ENCODE data around the gene PRR9. TPM values are rescaled to one million over a fixed set of nuclear protein-coding genes. Genes with fewer than 3 reads are reported as not detected.

The PRR9 gene
- total RNA-seq, 1 experiment from 2014 or later: not detected

- no peaks in the 10 kb centered on the region for H3K36me3 ChIP-seq (ENCODE audit: low read depth)
- CTCF ChIA-PET: no interaction called here
- intact Hi-C loops (cut with micrococcal nuclease; ENCODE audit: unreplicated experiment): no loop called here
These were observed 14.0 kb downstream of the PRR9 start for GRCh38 chr1:153231363-153231762.

GRCh38 chr1:153231785-153232184 is 14.4 kb downstream of the PRR9 start:
- H3K27ac ChIP-seq: no peak overlapping the region
- H3K4me3 ChIP-seq: no peak overlapping the region
- no peak overlapping the region for H3K4me2 ChIP-seq
- H3K79me2 ChIP-seq (ENCODE audit: low read depth): no peaks in the 10 kb centered on the region
- POLR2A ChIA-PET (ENCODE audit: unreplicated experiment): no interaction called here
- no peaks in the 10 kb centered on the region for H4K20me1 ChIP-seq (ENCODE audit: insufficient read depth)
- no TSS peak for BruUV-seq (replicated peaks)
- H3K4me1 ChIP-seq (replicated peaks; ENCODE audit: insufficient read depth): no peaks in the 10 kb centered on the region
- peaks cover 17% of the 10 kb centered on the region; the same call in 1 of the 2 replicates for H3K27me3 ChIP-seq (ENCODE audit: insufficient read depth, low read depth)
- DNase-seq: no peak
- intact Hi-C loops (cut with micrococcal nuclease; ENCODE audit: unreplicated experiment): no loop called here
- no peak overlapping the region for H2AFZ ChIP-seq
- no peaks in the 10 kb centered on the region for H3K36me3 ChIP-seq (ENCODE audit: low read depth)
- CTCF ChIA-PET: no interaction called here
- no peaks in the 10 kb centered on the region for H3K9me2 ChIP-seq (ENCODE audit: insufficient read depth)
- no peaks in the 10 kb centered on the region for H3K9me3 ChIP-seq (ENCODE audit: insufficient read depth, low read depth)
- no peak for TF ChIP-seq CTCF (conservative IDR thresholded peaks at IDR 0.05)
- TF ChIP-seq EZH2 (IDR thresholded peaks at IDR 0.05; ENCODE audit: low read depth): no peak
- no peaks in the 10 kb centered on the region for H3F3A ChIP-seq (ENCODE audit: insufficient read depth, low read depth)

More at GRCh38 chr1:153231363-153231762, 14.0 kb downstream of the PRR9 start:
- BruUV-seq (replicated peaks): no TSS peak
- Histone ChIP-seq H3F3A (ENCODE audit: insufficient read depth, low read depth) (no peaks in the 10 kb centered on the region), H3K9me3 (ENCODE audit: insufficient read depth, low read depth) (no peaks in the 10 kb centered on the region), H3K4me1 (replicated peaks; ENCODE audit: insufficient read depth) (no peaks in the 10 kb centered on the region), H4K20me1 (ENCODE audit: insufficient read depth) (no peaks in the 10 kb centered on the region), H2AFZ (no peak overlapping the region), H3K27me3 (ENCODE audit: insufficient read depth, low read depth) (peaks cover 18% of the 10 kb centered on the region; the same call in 1 of the 2 replicates), H3K79me2 (ENCODE audit: low read depth) (no peaks in the 10 kb centered on the region), H3K4me2 (no peak overlapping the region), H3K4me3 (no peak overlapping the region), H3K9me2 (ENCODE audit: insufficient read depth) (no peaks in the 10 kb centered on the region), H3K27ac (no peak overlapping the region)
- DNase-seq: no peak
- TF ChIP-seq EZH2 (IDR thresholded peaks at IDR 0.05; ENCODE audit: low read depth) (no peak), CTCF (conservative IDR thresholded peaks at IDR 0.05) (no peak)
- POLR2A ChIA-PET (ENCODE audit: unreplicated experiment): no interaction called here

GRCh38 chr1:153232553-153232952 is 15.2 kb downstream of the PRR9 start:
- POLR2A ChIA-PET (ENCODE audit: unreplicated experiment): no interaction called here
- BruUV-seq (replicated peaks): no TSS peak
- no peak overlapping the region for H2AFZ ChIP-seq

More at GRCh38 chr1:153232553-153232952, 15.2 kb downstream of the PRR9 start:
- Histone ChIP-seq H4K20me1 (ENCODE audit: insufficient read depth) (no peaks in the 10 kb centered on the region), H3K9me3 (ENCODE audit: insufficient read depth, low read depth) (no peaks in the 10 kb centered on the region), H3F3A (ENCODE audit: insufficient read depth, low read depth) (no peaks in the 10 kb centered on the region), H3K36me3 (ENCODE audit: low read depth) (no peaks in the 10 kb centered on the region), H3K4me3 (no peak overlapping the region), H3K4me2 (no peak overlapping the region), H3K79me2 (ENCODE audit: low read depth) (no peaks in the 10 kb centered on the region), H3K27me3 (ENCODE audit: insufficient read depth, low read depth) (peaks cover 17% of the 10 kb centered on the region; the same call in 1 of the 2 replicates), H3K4me1 (replicated peaks; ENCODE audit: insufficient read depth) (no peaks in the 10 kb centered on the region), H3K9me2 (ENCODE audit: insufficient read depth) (no peaks in the 10 kb centered on the region; the same call in 1 of the 2 replicates), H3K27ac (no peak overlapping the region)
- intact Hi-C loops (cut with micrococcal nuclease; ENCODE audit: unreplicated experiment): no loop called here
- no peak for TF ChIP-seq CTCF (conservative IDR thresholded peaks at IDR 0.05)
- no peak for TF ChIP-seq EZH2 (IDR thresholded peaks at IDR 0.05; ENCODE audit: low read depth)
- CTCF ChIA-PET: interaction anchor here (0.6 kb wide), 1 partner anchor 577 kb away, joined by 10 read pairs; no protein-coding TSS in a partner anchor
- DNase-seq: peak in 1 of 2 experiments; percentile 55

All from PC-9 (cell line).